IMR-90 (cell line): ENCODE measurements around the gene RGMB. TPM values are rescaled to one million over a fixed set of nuclear protein-coding genes. Genes with fewer than 3 reads are reported as not detected.
A peak's percentile ranks its signal among the peaks of the same experiment; 100 is the strongest.

Source experiments
- ATAC-seq: fragments of 200-7000 bp; cut with Tn5 transposase; 2 replicates; pipeline ENCODE4 v1.9.1; 2020; ENCODE audit warnings: low read depth, mild to moderate bottlenecking, moderate library complexity
- BruUV-seq: library from RNA; stranded (reverse); fragments of 400-500 nt; replicated peaks from 2 replicates; lab custom pipeline; 2021; lab: Mats Ljungman, UMichigan
- CTCF ChIA-PET: fragments of 300-600 bp; formaldehyde crosslinking; extraction: SDS; loops from one replicate; lab custom pipeline; 2021; ENCODE audit warnings: antibody characterized with exemption; lab: Yijun Ruan, JAX
- POLR2A ChIA-PET: fragments of 300-600 bp; sonication (Branson Sonifier 250); formaldehyde crosslinking; loops from one replicate; lab custom pipeline; 2022; ENCODE audit warnings: antibody characterized with exemption; ENCODE audit not compliant: unreplicated experiment; lab: Charles Lee
- DNase-seq: peaks from one replicate; pipeline ENCODE4 v3.0.0; 2013
- H2AFZ ChIP-seq: replicated peaks from 2 replicates; pipeline ENCODE3; 2013; ENCODE audit warnings: low read length, mild to moderate bottlenecking; ENCODE audit not compliant: poor library complexity
- H2AK5ac ChIP-seq: 2 replicates; pipeline ENCODE4 v1.6.1; 2013; ENCODE audit warnings: low read depth, low read length, inconsistent platforms
- H2AK9ac ChIP-seq: replicated peaks from 2 replicates; pipeline ENCODE3; 2013; ENCODE audit warnings: mild to moderate bottlenecking, low read depth, low read length, moderate library complexity; ENCODE audit not compliant: poor library complexity
- H2BK120ac ChIP-seq: 2 replicates; pipeline ENCODE4 v1.6.1; 2013; ENCODE audit warnings: low read depth, low read length, inconsistent platforms
- H2BK15ac ChIP-seq: 3 replicates; pipeline ENCODE4 v1.6.1; 2013; ENCODE audit warnings: low read depth, low read length, inconsistent platforms
- H2BK20ac ChIP-seq: 2 replicates; pipeline ENCODE4 v1.6.1; 2013; ENCODE audit warnings: low read depth, mild to moderate bottlenecking, inconsistent platforms, low read length, moderate library complexity
- H2BK5ac ChIP-seq: 2 replicates; pipeline ENCODE4 v1.6.1; 2013; ENCODE audit warnings: mild to moderate bottlenecking, low read depth, low read length, inconsistent platforms; ENCODE audit not compliant: poor library complexity, severe bottlenecking
- H3K14ac ChIP-seq: replicated peaks from 2 replicates; pipeline ENCODE4 v1.6.1; 2013; ENCODE audit warnings: low read depth, low read length, inconsistent platforms
- H3K18ac ChIP-seq: 2 replicates; pipeline ENCODE4 v1.6.1; 2013; ENCODE audit warnings: low read depth, low read length, control low read depth
- H3K23ac ChIP-seq: 2 replicates; pipeline ENCODE4 v1.6.1; 2013; ENCODE audit warnings: low read depth, low read length, inconsistent platforms
- H3K27ac ChIP-seq: 2 replicates; pipeline ENCODE4 v1.5.1; 2013; ENCODE audit warnings: mild to moderate bottlenecking, control low read depth, low read length; ENCODE audit not compliant: insufficient read depth
- H3K27me3 ChIP-seq: 2 replicates; pipeline ENCODE4 v1.6.1; 2013; ENCODE audit warnings: low read length; ENCODE audit not compliant: control insufficient read depth, insufficient read depth
- H3K36me3 ChIP-seq: 2 replicates; pipeline ENCODE4 v1.6.1; 2013; ENCODE audit warnings: low read length, mixed read lengths; ENCODE audit not compliant: control insufficient read depth, insufficient read depth
- H3K4ac ChIP-seq: 2 replicates; pipeline ENCODE4 v1.6.1; 2013; ENCODE audit warnings: low read depth, low read length, inconsistent platforms
- H3K4me1 ChIP-seq: 2 replicates; pipeline ENCODE4 v1.6.1; 2013; ENCODE audit warnings: low read length, mixed read lengths; ENCODE audit not compliant: control insufficient read depth, insufficient read depth
- H3K4me2 ChIP-seq: 2 replicates; pipeline ENCODE4 v1.6.1; 2013; ENCODE audit warnings: low read depth, mild to moderate bottlenecking, control low read depth, low read length, moderate library complexity
- H3K4me3 ChIP-seq: 2 replicates; pipeline ENCODE4 v1.5.1; 2013; ENCODE audit warnings: low read depth, mild to moderate bottlenecking, control low read depth, low read length, moderate library complexity; ENCODE audit not compliant: insufficient read depth
- H3K56ac ChIP-seq: 2 replicates; pipeline ENCODE4 v1.6.1; 2013; ENCODE audit warnings: low read length, inconsistent platforms; ENCODE audit not compliant: insufficient read depth; ENCODE audit errors: extremely low read depth
- H3K79me1 ChIP-seq, 2 experiments: 2 replicates each; pipeline ENCODE4 v1.6.1; 2013; ENCODE audit warnings: low read length in 2 of 2, inconsistent platforms in 1 of 2, low read depth in 1 of 2
- H3K9ac ChIP-seq: 2 replicates; pipeline ENCODE4 v1.6.1; 2013; ENCODE audit warnings: low read depth, low read length, control low read depth
- H3K9me1 ChIP-seq: 2 replicates; pipeline ENCODE4 v1.6.1; 2013; ENCODE audit warnings: low read length, inconsistent platforms; ENCODE audit not compliant: insufficient read depth
- H3K9me3 ChIP-seq: 2 replicates; pipeline ENCODE4 v1.6.1; 2013; ENCODE audit warnings: low read length; ENCODE audit not compliant: control insufficient read depth, insufficient read depth
- H4K20me1 ChIP-seq: 2 replicates; pipeline ENCODE4 v1.6.1; 2013; ENCODE audit warnings: low read length, inconsistent platforms; ENCODE audit not compliant: insufficient read depth
- H4K5ac ChIP-seq: 2 replicates; pipeline ENCODE4 v1.6.1; 2013; ENCODE audit warnings: mild to moderate bottlenecking, low read depth, low read length, control low read depth
- H4K8ac ChIP-seq, 2 experiments: 2 replicates each; pipeline ENCODE4 v1.6.1; 2013; ENCODE audit warnings: low read depth in 2 of 2, low read length in 2 of 2, control low read depth in 1 of 2, inconsistent platforms in 1 of 2
- H4K91ac ChIP-seq: 2 replicates; pipeline ENCODE4 v1.6.1; 2013; ENCODE audit warnings: low read depth, low read length, inconsistent platforms; ENCODE audit not compliant: insufficient read depth
- BHLHE40 ChIP-seq: fragments of 150-350 bp; IDR thresholded peaks from 2 replicates; pipeline ENCODE4 v1.6.1; 2016; ENCODE audit warnings: mild to moderate bottlenecking, low read depth, low read length
- CEBPB ChIP-seq: IDR thresholded peaks from 2 replicates; pipeline ENCODE4 v1.6.1; 2012; ENCODE audit warnings: low read depth, low read length, improper control_type of control experiment
- CHD1 ChIP-seq: IDR thresholded peaks from 2 replicates; pipeline ENCODE4 v1.6.1; 2012; ENCODE audit warnings: low read depth, low read length, improper control_type of control experiment
- CTCF ChIP-seq: conservative IDR thresholded peaks from 2 replicates; pipeline ENCODE4 v1.5.1; 2012; ENCODE audit warnings: mild to moderate bottlenecking, low read depth, low read length, improper control_type of control experiment
- ELK1 ChIP-seq: fragments of 150-350 bp; IDR thresholded peaks from 2 replicates; pipeline ENCODE4 v1.6.1; 2016; ENCODE audit warnings: low read depth, mild to moderate bottlenecking, low read length, moderate library complexity, borderline replicate concordance
- FOS ChIP-seq: fragments of 150-350 bp; IDR thresholded peaks from 2 replicates; pipeline ENCODE4 v1.6.1; 2016; ENCODE audit warnings: low read depth, low read length
- MAFK ChIP-seq: IDR thresholded peaks from 2 replicates; pipeline ENCODE4 v1.6.1; 2012; ENCODE audit warnings: low read depth, low read length, improper control_type of control experiment
- MAZ ChIP-seq: IDR thresholded peaks from 2 replicates; pipeline ENCODE4 v1.6.1; 2012; ENCODE audit warnings: low read depth, mild to moderate bottlenecking, low read length, improper control_type of control experiment, moderate library complexity, borderline replicate concordance
- MXI1 ChIP-seq: IDR thresholded peaks from 2 replicates; pipeline ENCODE4 v1.6.1; 2012; ENCODE audit warnings: low read depth, mild to moderate bottlenecking, low read length, moderate library complexity, borderline replicate concordance
- NFE2L2 ChIP-seq: fragments of 150-350 bp; IDR thresholded peaks from 2 replicates; pipeline ENCODE4 v1.6.1; 2016; ENCODE audit warnings: low read depth, mild to moderate bottlenecking, low read length
- POLR2A ChIP-seq: IDR thresholded peaks from 2 replicates; pipeline ENCODE4 v1.6.1; 2012; ENCODE audit warnings: mild to moderate bottlenecking, low read depth, low read length
- RAD21 ChIP-seq: IDR thresholded peaks from 2 replicates; pipeline ENCODE4 v1.6.1; 2012; ENCODE audit warnings: low read length, improper control_type of control experiment
- RCOR1 ChIP-seq: IDR thresholded peaks from 2 replicates; pipeline ENCODE4 v1.6.1; 2012; ENCODE audit warnings: mild to moderate bottlenecking, low read length, improper control_type of control experiment; ENCODE audit not compliant: insufficient replicate concordance
- RFX5 ChIP-seq: IDR thresholded peaks from 2 replicates; pipeline ENCODE4 v1.8.0; 2012; ENCODE audit warnings: low read depth, mild to moderate bottlenecking, low read length, moderate library complexity
- SMC3 ChIP-seq: fragments of 150-350 bp; IDR thresholded peaks from 2 replicates; pipeline ENCODE4 v1.6.1; 2016; ENCODE audit warnings: low read depth, mild to moderate bottlenecking, antibody characterized with exemption, low read length, moderate library complexity
- WGBS, 2 experiments: methylation state at CpG; one replicate each; pipeline versions ENCODE4 v1.1.5 to v1.1.7; 2013; ENCODE audit warnings: missing lambda C conversion rate in 2 of 2; ENCODE audit not compliant: insufficient read length in 1 of 2; ENCODE audit errors: extremely low coverage in 2 of 2; 5-methylcytosine and 5-hydroxymethylcytosine counted together
- dilution Hi-C: fragments of 300-500 bp; cut with HindIII; formaldehyde crosslinking; loops from one replicate; pipeline ENCODE4 v1.14.3; 2018; ENCODE audit warnings: low sequenced_read_pairs; ENCODE audit not compliant: unreplicated experiment
- in situ Hi-C: fragments of 300-500 bp; cut with MboI; formaldehyde crosslinking; loops from 3 replicates; pipeline ENCODE4 v1.14.3; 2019; ENCODE audit warnings: low sequenced_read_pairs, inconsistent platforms, mixed read lengths
- intact Hi-C: fragments of 100-400 bp; cut with micrococcal nuclease; formaldehyde crosslinking; loops from 2 replicates; pipeline ENCODE4 v1.10.0; 2022
- polyA plus RNA-seq, 3 experiments: library from polyadenylated mRNA; depleted of rRNA; stranded (reverse); fragments of >200 nt; gene quantifications; 2 replicates each; pipeline ENCODE4 v1.2.3, GENCODE V29; 2012; ENCODE audit warnings: low replicate concordance in 1 of 3
- total RNA-seq: library from RNA; depleted of rRNA; stranded (reverse); fragments of >200 nt; gene quantifications from 2 replicates; pipeline ENCODE4 v1.2.3, GENCODE V29; 2012
- TF ChIP-seq, protein P1 (sequence below): fragments of 150-350 bp; IDR thresholded peaks from 2 replicates; pipeline ENCODE4 v1.6.1; 2017; ENCODE audit warnings: mild to moderate bottlenecking, antibody characterized with exemption, low read length, low read depth

RGMB gene
- total and polyA plus RNA-seq, 2 of the 4 experiments (the other 2 are of a cell fraction) = 74.4 to 129 TPM

- POLR2A ChIA-PET = interaction anchor here (1.0 kb wide), 1 partner anchor 464 kb away, joined by 4 read pairs; no protein-coding TSS in a partner anchor
- no peak overlapping the region for H2BK15ac ChIP-seq
These were observed 324 bp upstream of the RGMB start for GRCh38 chr5:98773214-98773463.

More at GRCh38 chr5:98773214-98773463, 324 bp upstream of the RGMB start:
- H3K9me1 ChIP-seq = no peaks in the 10 kb centered on the region; the same call in 1 of the 2 replicates
- no peak overlapping the region for H3K23ac ChIP-seq
- WGBS, 2 experiments = 0% methylated on average over 5 of the region's 16 CpGs; no CpG with 5 or more reads in 1 of the 2 experiments
- ATAC-seq = no peak
- H2BK120ac ChIP-seq = 0 out of 2 replicates have a peak overlapping the region, but pooled peaks have one; percentile 55
- peaks cover 2% of the 10 kb centered on the region; the same call in 1 of the 2 replicates for H3K4me1 ChIP-seq
- peak overlapping the region; percentile 76 for H2AFZ ChIP-seq
- peak overlapping the region; percentile 39 for H2AK9ac ChIP-seq
- H3K56ac ChIP-seq = no peak overlapping the region
- CTCF ChIA-PET = interaction anchor here (1.0 kb wide), 1 partner anchor 415 kb away, joined by 3 read pairs; no protein-coding TSS in a partner anchor
- no peak overlapping the region for H3K18ac ChIP-seq
- peak overlapping the region; percentile 88 for H2BK5ac ChIP-seq
- no peak overlapping the region for H4K91ac ChIP-seq
- TF ChIP-seq CEBPB (no peak), CTCF (no peak), RCOR1 (peak; percentile 39), ELK1 (no peak), RFX5 (no peak), BHLHE40 (peak; percentile 47; the same call in 1 of the 2 replicates), MAFK (no peak), POLR2A (peak; percentile 81), SMC3 (no peak), NFE2L2 (no peak), MXI1 (peak; percentile 73; the same call in 1 of the 2 replicates), MAZ (no peak), CHD1 (no peak; the same call in 1 of the 2 replicates), RAD21 (no peak), FOS (no peak)
- TF ChIP-seq, protein P1, sequence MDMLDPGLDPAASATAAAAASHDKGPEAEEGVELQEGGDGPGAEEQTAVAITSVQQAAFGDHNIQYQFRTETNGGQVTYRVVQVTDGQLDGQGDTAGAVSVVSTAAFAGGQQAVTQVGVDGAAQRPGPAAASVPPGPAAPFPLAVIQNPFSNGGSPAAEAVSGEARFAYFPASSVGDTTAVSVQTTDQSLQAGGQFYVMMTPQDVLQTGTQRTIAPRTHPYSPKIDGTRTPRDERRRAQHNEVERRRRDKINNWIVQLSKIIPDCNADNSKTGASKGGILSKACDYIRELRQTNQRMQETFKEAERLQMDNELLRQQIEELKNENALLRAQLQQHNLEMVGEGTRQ = no peak
- H4K8ac ChIP-seq = no peak overlapping the region; a peak in 1 of 4 replicates
- H2BK20ac ChIP-seq = 0 out of 2 replicates have a peak overlapping the region, but pooled peaks have one; percentile 37
- in situ Hi-C loops = loop anchor here (10.0 kb wide), 1 partner anchor 1588 kb away; the partner anchor contains the start of gene RIOK2
- dilution Hi-C loops = no loop called here
- peaks cover 5% of the 10 kb centered on the region; the same call in 1 of the 2 replicates for H3K36me3 ChIP-seq
- no peak for DNase-seq
- H4K20me1 ChIP-seq = peaks cover 36% of the 10 kb centered on the region
- peaks cover 0 to 7% of the 10 kb centered on the region in 2 experiments; a peak in 2 of 4 replicates for H3K79me1 ChIP-seq
- peak overlapping the region; percentile 79 for H3K9ac ChIP-seq
- peak overlapping the region; percentile 34; the same call in 1 of the 2 replicates for H3K4ac ChIP-seq
- intact Hi-C loops = loop anchor here (1.0 to 10.0 kb wide), 5 partner anchors 262 to 1606 kb away; partner anchors contain the start of gene RIOK2
- no peak overlapping the region for H4K5ac ChIP-seq
- H2AK5ac ChIP-seq = no peak overlapping the region
- no peaks in the 10 kb centered on the region for H3K27me3 ChIP-seq
- peak overlapping the region; percentile 96 for H3K4me2 ChIP-seq
- H3K4me3 ChIP-seq = peak overlapping the region; percentile 81
- H3K9me3 ChIP-seq = no peaks in the 10 kb centered on the region
- H3K27ac ChIP-seq = peak overlapping the region; percentile 78
- 0 out of 2 replicates have a peak overlapping the region, but pooled peaks have one; percentile 16 for H3K14ac ChIP-seq
- BruUV-seq = no TSS peak
